ENCODE data around the gene ASB15. TPM values are rescaled to one million over a fixed set of nuclear protein-coding genes. Genes with fewer than 3 reads are reported as not detected.
A peak's percentile ranks its signal among the peaks of the same experiment; 100 is the strongest.

ASB15 gene
- total and polyA plus RNA-seq, 2 of the 8 experiments (the other 6 are each of a cell fraction or from before 2014, with no cell fraction given), result not detected

DNA sequence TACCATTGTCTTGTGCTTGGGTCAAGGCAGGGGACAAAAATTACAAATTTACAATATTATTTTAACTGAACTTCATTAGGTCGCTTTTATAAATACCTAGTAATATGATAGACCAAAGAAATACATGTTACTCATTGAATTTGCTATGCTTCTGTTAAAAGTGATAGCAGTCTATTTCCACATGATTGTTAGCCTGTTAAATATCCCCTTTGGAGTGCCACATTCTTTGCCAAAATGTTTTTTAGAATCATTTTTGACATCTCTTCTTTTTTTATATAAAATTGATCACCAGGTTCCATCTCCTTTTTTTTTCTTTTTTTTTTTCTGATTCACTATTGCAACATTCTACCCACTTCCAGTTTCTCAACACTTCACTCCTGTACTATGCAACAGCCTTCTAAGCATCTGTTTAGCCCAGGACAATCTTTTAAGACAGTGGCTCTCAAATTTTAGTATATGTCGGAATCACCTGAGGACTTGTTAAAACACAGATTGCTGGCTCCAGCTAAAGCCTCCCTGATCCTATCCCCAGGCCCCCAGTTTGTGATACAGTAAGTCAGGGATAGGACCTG lies 27.6 kb upstream of the ASB15 start:
- Histone ChIP-seq H3K36me3 (ENCODE audit: control insufficient read depth in 2 of 4, insufficient read depth in 4 of 4, low read length in 3 of 4) (no peaks in the 10 kb centered on the region), H3K18ac (ENCODE audit: extremely low read depth, low read length) (no peak overlapping the region), H2AFZ (ENCODE audit: low read length) (no peak overlapping the region), H4K8ac (ENCODE audit: extremely low read depth, insufficient read depth, low read length) (no peak overlapping the region), H3K14ac (ENCODE audit: insufficient read length) (no peak overlapping the region), H3K9me3 (ENCODE audit: insufficient read depth in 2 of 2, low read depth in 1 of 2, low read length in 1 of 2) (no peaks in the 10 kb centered on the region), H3K4me2 (ENCODE audit: insufficient read depth in 1 of 2, low read depth in 2 of 2, low read length in 2 of 2) (no peak overlapping the region), H3K4me1 (replicated peaks in 1 of 4; ENCODE audit: control insufficient read depth in 3 of 4, insufficient read depth in 4 of 4, low read length in 3 of 4) (peaks cover 0 to 3% (median 0%) of the 10 kb centered on the region in 4 experiments; a peak in 1 of 7 replicates), H3K79me1 (ENCODE audit: low read depth, low read length) (no peaks in the 10 kb centered on the region), H3K9ac (replicated peaks in 1 of 4; ENCODE audit: extremely low read depth in 1 of 4, low read depth in 3 of 4, low read length in 3 of 4) (no peak overlapping the region), H2BK5ac (ENCODE audit: low read depth, low read length) (no peak overlapping the region), H2BK20ac (ENCODE audit: low read length) (peak overlapping the region; percentile 40; the same call in 1 of the 2 replicates), H4K20me1 (replicated peaks in 1 of 2; ENCODE audit: control insufficient read depth in 1 of 2, insufficient read depth in 2 of 2, low read length in 2 of 2) (no peaks in the 10 kb centered on the region), H4K91ac (replicated peaks; ENCODE audit: insufficient read length, low read length) (no peak overlapping the region), H2BK15ac (ENCODE audit: low read length) (no peak overlapping the region), H2AK5ac (ENCODE audit: low read depth, low read length) (no peak overlapping the region), H3K4me3 (ENCODE audit: extremely low read depth in 1 of 4, insufficient read depth in 2 of 4, low read depth in 3 of 4, low read length in 4 of 4) (no peak overlapping the region), H3K27me3 (replicated peaks in 1 of 4; ENCODE audit: control insufficient read depth in 3 of 4, extremely low read depth in 1 of 4, insufficient read depth in 3 of 4, low read length in 3 of 4) (no peaks in the 10 kb centered on the region), H3K23me2 (ENCODE audit: low read depth, low read length) (no peaks in the 10 kb centered on the region), H3K4ac (replicated peaks; ENCODE audit: insufficient read length, low read depth, low read length) (no peak overlapping the region), H2BK12ac (ENCODE audit: low read depth, low read length) (no peak overlapping the region; the same call in 1 of the 2 replicates), H3K27ac (ENCODE audit: low read depth, low read length) (no peak overlapping the region), H2BK120ac (replicated peaks; ENCODE audit: low read depth, low read length) (no peak overlapping the region), H3K79me2 (ENCODE audit: control insufficient read depth in 1 of 2, insufficient read depth in 2 of 2, low read length in 2 of 2) (no peaks in the 10 kb centered on the region), H3K23ac (ENCODE audit: insufficient read length) (no peak overlapping the region), H3K56ac (replicated peaks; ENCODE audit: insufficient read length, low read depth, low read length) (no peak overlapping the region), H4K5ac (ENCODE audit: insufficient read length, low read depth, low read length) (no peak overlapping the region)
- POLR2A ChIA-PET (ENCODE audit: partially characterized antibody), result interaction anchor here (0.6 to 0.8 kb wide), 2 partner anchors 18 to 174 kb away, joined by 3 read pairs; no protein-coding TSS in a partner anchor
- no peak for FAIRE-seq
- DNase-seq (ENCODE audit: low read depth in 1 of 2, low spot score in 2 of 2), result no peak
- no peak for TF ChIP-seq CEBPB (IDR thresholded peaks at IDR 0.05; ENCODE audit: low read depth, low read length)
- TF ChIP-seq RAD21 (IDR thresholded peaks at IDR 0.05 in 1 of 2, conservative IDR thresholded peaks at IDR 0.05 in 1 of 2; ENCODE audit: low read depth in 2 of 2, low read length in 2 of 2), result no peak
- CTCF ChIA-PET (ENCODE audit: partially characterized antibody), result interaction anchor here (0.6 to 1.2 kb wide), 4 partner anchors 8 to 291 kb away, joined by 3 to 6 read pairs (median 4); no protein-coding TSS in a partner anchor
- WGBS, 2 experiments (ENCODE audit: extremely low coverage in 1 of 2, insufficient coverage in 1 of 2, insufficient read length in 1 of 2, insufficient replicate concordance in 2 of 2, low coverage in 1 of 2, low lambda C conversion rate in 2 of 2, missing lambda C conversion rate in 1 of 2), result 90% methylated on average over 2 of the region's 2 CpGs; no CpG with 5 or more reads in 1 of the 2 experiments
